Liver (tissue), 3 donors: Measurements from ENCODE around the gene ERP44.

Experiments
- EGR1 ChIP-seq, 2 donors: IDR thresholded peaks; 2 replicates each; pipeline ENCODE4 v1.6.1; 2016 to 2018; ENCODE audit warnings: antibody characterized with exemption in 2 of 2, low read depth in 2 of 2
- GABPA ChIP-seq, 2 donors: IDR thresholded peaks in 1 of 2; conservative IDR thresholded peaks in 1 of 2; 2 replicates each; pipeline ENCODE4 v1.6.1; 2016; ENCODE audit warnings: antibody characterized with exemption in 2 of 2, mild to moderate bottlenecking in 1 of 2, moderate library complexity in 1 of 2
- JUND ChIP-seq, 2 donors: IDR thresholded peaks; 2 replicates each; pipeline ENCODE4 v1.6.1; 2016; ENCODE audit warnings: antibody characterized with exemption in 2 of 2
- SP1 ChIP-seq: IDR thresholded peaks from 2 replicates; pipeline ENCODE4 v1.6.1; 2018; ENCODE audit warnings: antibody characterized with exemption, mild to moderate bottlenecking
- TF ChIP-seq, protein P1 (sequence below): fragments of 150-350 bp; IDR thresholded peaks from 2 replicates; pipeline ENCODE4 v1.5.1; 2017; ENCODE audit warnings: improper control_type of control experiment, low read depth, low read length; ENCODE audit not compliant: missing input control
- donor health status: healthy.
- donor health status: healthy.

GRCh38 chr9:99931155-99931840 is 167.5 kb downstream of the ERP44 start:
- TF ChIP-seq, protein P1, sequence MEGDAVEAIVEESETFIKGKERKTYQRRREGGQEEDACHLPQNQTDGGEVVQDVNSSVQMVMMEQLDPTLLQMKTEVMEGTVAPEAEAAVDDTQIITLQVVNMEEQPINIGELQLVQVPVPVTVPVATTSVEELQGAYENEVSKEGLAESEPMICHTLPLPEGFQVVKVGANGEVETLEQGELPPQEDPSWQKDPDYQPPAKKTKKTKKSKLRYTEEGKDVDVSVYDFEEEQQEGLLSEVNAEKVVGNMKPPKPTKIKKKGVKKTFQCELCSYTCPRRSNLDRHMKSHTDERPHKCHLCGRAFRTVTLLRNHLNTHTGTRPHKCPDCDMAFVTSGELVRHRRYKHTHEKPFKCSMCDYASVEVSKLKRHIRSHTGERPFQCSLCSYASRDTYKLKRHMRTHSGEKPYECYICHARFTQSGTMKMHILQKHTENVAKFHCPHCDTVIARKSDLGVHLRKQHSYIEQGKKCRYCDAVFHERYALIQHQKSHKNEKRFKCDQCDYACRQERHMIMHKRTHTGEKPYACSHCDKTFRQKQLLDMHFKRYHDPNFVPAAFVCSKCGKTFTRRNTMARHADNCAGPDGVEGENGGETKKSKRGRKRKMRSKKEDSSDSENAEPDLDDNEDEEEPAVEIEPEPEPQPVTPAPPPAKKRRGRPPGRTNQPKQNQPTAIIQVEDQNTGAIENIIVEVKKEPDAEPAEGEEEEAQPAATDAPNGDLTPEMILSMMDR = no peak
- TF ChIP-seq GABPA (IDR thresholded peaks at IDR 0.05 in 1 of 2, conservative IDR thresholded peaks at IDR 0.05 in 1 of 2) (no peak), EGR1 (IDR thresholded peaks at IDR 0.05; ENCODE audit: low read depth in 2 of 2) (no peak), SP1 (peak; percentile 12), JUND (IDR thresholded peaks at IDR 0.05) (peak in 1 of 2 donors; percentile 15)
